HepG2 (cell line): ENCODE measurements around the gene HRC. TPM values are rescaled to one million over a fixed set of nuclear protein-coding genes. Genes with fewer than 3 reads are reported as not detected.
A peak's percentile ranks its signal among the peaks of the same experiment; 100 is the strongest.

ENCODE experiments used
- FOXO1 ChIP-seq: sonication (generic); formaldehyde crosslinking; IDR thresholded peaks from 2 replicates; pipeline ENCODE4 v1.4.0; 2020; ENCODE audit warnings: missing genetic modification reagents
- GABPA ChIP-seq, 2 experiments: IDR thresholded peaks; 2 replicates each; pipeline ENCODE4 v1.6.1; 2011 to 2016; ENCODE audit warnings: low read depth in 2 of 2, low read length in 1 of 2, missing biosample characterization in 1 of 2, missing genetic modification characterization in 1 of 2
- GATAD1 ChIP-seq: IDR thresholded peaks from 2 replicates; pipeline ENCODE4 v1.6.1; 2016; ENCODE audit warnings: missing genetic modification reagents, missing compliant biosample characterization
- KAT8 ChIP-seq: IDR thresholded peaks from 2 replicates; pipeline ENCODE4 v1.6.1; 2016; ENCODE audit warnings: missing genetic modification reagents, missing compliant biosample characterization
- MAX ChIP-seq: IDR thresholded peaks from 2 replicates; pipeline ENCODE4 v1.6.1; 2012; ENCODE audit warnings: inconsistent platforms
- MTA3 ChIP-seq: sonication (generic); formaldehyde crosslinking; IDR thresholded peaks from 2 replicates; pipeline ENCODE4 v1.4.0; 2020; ENCODE audit warnings: missing genetic modification reagents
- MYNN ChIP-seq: sonication (generic); formaldehyde crosslinking; IDR thresholded peaks from 2 replicates; pipeline ENCODE4 v1.4.0; 2020; ENCODE audit warnings: mild to moderate bottlenecking, low read depth, missing genetic modification reagents
- NCOA2 ChIP-seq: sonication (generic); formaldehyde crosslinking; IDR thresholded peaks from 2 replicates; pipeline ENCODE4 v1.8.0; 2022; ENCODE audit warnings: inconsistent platforms
- PAWR ChIP-seq: sonication (generic); formaldehyde crosslinking; IDR thresholded peaks from 2 replicates; pipeline ENCODE4 v1.4.0; 2020; ENCODE audit warnings: missing genetic modification reagents, mild to moderate bottlenecking, borderline replicate concordance
- PHF21A ChIP-seq: sonication (generic); formaldehyde crosslinking; IDR thresholded peaks from 2 replicates; pipeline ENCODE4 v1.5.0; 2020; ENCODE audit warnings: mild to moderate bottlenecking, missing genetic modification reagents
- PHF5A ChIP-seq: IDR thresholded peaks from one replicate; pipeline ENCODE4 v1.6.1; 2018; ENCODE audit warnings: low read depth, missing genetic modification reagents; ENCODE audit not compliant: unreplicated experiment
- PRPF4 ChIP-seq: fragments of 200-400 bp; formaldehyde crosslinking; IDR thresholded peaks from 2 replicates; pipeline ENCODE4 v1.6.1; 2016; ENCODE audit warnings: low read length, low read depth; ENCODE audit not compliant: poor library complexity, severe bottlenecking
- SKIL ChIP-seq: sonication (generic); formaldehyde crosslinking; IDR thresholded peaks from 2 replicates; pipeline ENCODE4 v1.8.0; 2022; ENCODE audit warnings: missing genetic modification reagents, mild to moderate bottlenecking, moderate library complexity, borderline replicate concordance
- SMAD3 ChIP-seq: sonication (generic); formaldehyde crosslinking; IDR thresholded peaks from 2 replicates; pipeline ENCODE4 v1.4.0; 2020; ENCODE audit warnings: missing genetic modification reagents
- SMARCE1 ChIP-seq: fragments of 450-650 bp; IDR thresholded peaks from 2 replicates; pipeline ENCODE4 v1.6.1; 2017; ENCODE audit warnings: borderline replicate concordance
- ZMYM3 ChIP-seq: sonication (generic); formaldehyde crosslinking; IDR thresholded peaks from 2 replicates; pipeline ENCODE4 v1.5.1; 2020; ENCODE audit warnings: mild to moderate bottlenecking, missing genetic modification reagents
- ZNF577 ChIP-seq: sonication (generic); formaldehyde crosslinking; IDR thresholded peaks from 2 replicates; pipeline ENCODE4 v1.4.0; 2020; ENCODE audit warnings: mild to moderate bottlenecking, low read depth, missing genetic modification reagents, borderline replicate concordance
- ZNF589 ChIP-seq: sonication (generic); formaldehyde crosslinking; conservative IDR thresholded peaks from 2 replicates; pipeline ENCODE4 v1.8.0; 2022; ENCODE audit warnings: mild to moderate bottlenecking, moderate library complexity, missing genetic modification reagents
- ZNF720 ChIP-seq: sonication (generic); formaldehyde crosslinking; IDR thresholded peaks from 2 replicates; pipeline ENCODE4 v1.4.0; 2020; ENCODE audit warnings: missing genetic modification reagents
- ZNF766 ChIP-seq: sonication (generic); formaldehyde crosslinking; IDR thresholded peaks from 2 replicates; pipeline ENCODE4 v1.5.0; 2020; ENCODE audit warnings: missing genetic modification reagents, borderline replicate concordance
- ZNF777 ChIP-seq: sonication (generic); formaldehyde crosslinking; IDR thresholded peaks from 2 replicates; pipeline ENCODE4 v1.4.0; 2020; ENCODE audit warnings: missing genetic modification reagents
- polyA plus RNA-seq, 8 experiments: library from polyadenylated mRNA; depleted of rRNA in 3 of 8; stranded (reverse) in 7 of 8; unstranded in 1 of 8; fragments of >200 nt; fragmentation: Illumina TruSeq in 4 of 8; extraction: Trizol in 4 of 8; gene quantifications; 2 replicates each; pipeline versions ENCODE4 v1.2.1 to v1.2.3, GENCODE V29; 2011 to 2016; ENCODE audit warnings: low read depth in 4 of 8, missing spikeins in 1 of 8, mixed read lengths in 1 of 8; ENCODE audit not compliant: insufficient read depth in 1 of 8
- total RNA-seq, 5 experiments: library from RNA; depleted of rRNA; stranded (reverse); fragments of >200 nt; fragmentation: Illumina TruSeq; extraction: Trizol; gene quantifications; 2 replicates each; pipeline ENCODE4 v1.2.3, GENCODE V29; 2016; ENCODE audit warnings: low read depth in 1 of 5
- TF ChIP-seq, protein P1 (sequence below): sonication (generic); formaldehyde crosslinking; IDR thresholded peaks from 2 replicates; pipeline ENCODE4 v1.4.0; 2020; ENCODE audit warnings: mild to moderate bottlenecking, missing genetic modification reagents, borderline replicate concordance
- TF ChIP-seq, protein P2 (sequence below): sonication (generic); formaldehyde crosslinking; IDR thresholded peaks from 2 replicates; pipeline ENCODE4 v1.4.0; 2020; ENCODE audit warnings: missing genetic modification reagents

HRC gene
- total and polyA plus RNA-seq, 2 of the 13 experiments (the other 11 are each of a cell fraction or from before 2014, with no cell fraction given) = 3.6 to 15.4 TPM

DNA sequence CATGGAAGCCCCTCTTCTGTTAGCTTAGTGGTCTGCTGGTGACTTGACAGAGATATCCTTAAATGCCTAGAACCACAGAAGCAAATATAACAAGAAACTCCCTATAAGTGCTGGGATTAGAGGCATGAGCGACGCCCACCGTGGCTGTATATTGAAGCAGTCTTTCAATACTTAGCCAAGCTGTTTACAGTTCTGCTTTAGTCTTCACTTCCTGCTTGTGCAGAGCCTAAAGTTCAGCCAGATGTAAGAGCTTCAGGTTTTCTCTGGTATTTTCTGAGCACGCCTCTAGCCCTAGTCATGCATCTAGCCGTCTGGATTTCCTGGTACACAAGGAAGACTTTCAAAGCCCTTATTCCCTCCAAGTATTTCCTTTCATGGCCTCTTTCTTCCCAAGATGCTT, 30.9 kb upstream of the HRC start (continued):
- TF ChIP-seq SKIL (CRISPR knock-in tag) (no peak), ZNF777 (CRISPR knock-in tag) (no peak), SMAD3 (CRISPR knock-in tag) (no peak), FOXO1 (CRISPR knock-in tag) (peak; percentile 86), GATAD1 (CRISPR knock-in tag) (0 out of 2 replicates have a peak, but pooled peaks have one; percentile 18), PAWR (CRISPR knock-in tag) (no peak), ZNF720 (no peak), ZNF589 (CRISPR knock-in tag) (no peak), PHF5A (CRISPR knock-in tag) (no peak), MTA3 (CRISPR knock-in tag) (no peak), ZNF577 (no peak), MYNN (no peak), NCOA2 (0 out of 2 replicates have a peak, but pooled peaks have one; percentile 23), MAX (peak; percentile 60; the same call in 1 of the 2 replicates), PHF21A (CRISPR knock-in tag) (no peak), SMARCE1 (no peak), KAT8 (CRISPR knock-in tag) (peak; percentile 62), ZMYM3 (CRISPR knock-in tag) (no peak), GABPA (IDR thresholded peaks at IDR 0.05; ENCODE audit: low read depth, low read length) (no peak), GABPA (CRISPR knock-in tag; IDR thresholded peaks at IDR 0.05; ENCODE audit: low read depth) (peak; percentile 55), ZNF766 (CRISPR knock-in tag) (no peak), PRPF4 (no peak)
- TF ChIP-seq, protein P1, sequence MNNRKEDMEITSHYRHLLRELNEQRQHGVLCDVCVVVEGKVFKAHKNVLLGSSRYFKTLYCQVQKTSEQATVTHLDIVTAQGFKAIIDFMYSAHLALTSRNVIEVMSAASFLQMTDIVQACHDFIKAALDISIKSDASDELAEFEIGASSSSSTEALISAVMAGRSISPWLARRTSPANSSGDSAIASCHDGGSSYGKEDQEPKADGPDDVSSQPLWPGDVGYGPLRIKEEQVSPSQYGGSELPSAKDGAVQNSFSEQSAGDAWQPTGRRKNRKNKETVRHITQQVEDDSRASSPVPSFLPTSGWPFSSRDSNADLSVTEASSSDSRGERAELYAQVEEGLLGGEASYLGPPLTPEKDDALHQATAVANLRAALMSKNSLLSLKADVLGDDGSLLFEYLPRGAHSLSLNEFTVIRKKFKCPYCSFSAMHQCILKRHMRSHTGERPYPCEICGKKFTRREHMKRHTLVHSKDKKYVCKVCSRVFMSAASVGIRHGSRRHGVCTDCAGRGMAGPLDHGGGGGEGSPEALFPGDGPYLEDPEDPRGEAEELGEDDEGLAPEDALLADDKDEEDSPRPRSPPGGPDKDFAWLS (CRISPR knock-in tag) = no peak
- TF ChIP-seq, protein P2, sequence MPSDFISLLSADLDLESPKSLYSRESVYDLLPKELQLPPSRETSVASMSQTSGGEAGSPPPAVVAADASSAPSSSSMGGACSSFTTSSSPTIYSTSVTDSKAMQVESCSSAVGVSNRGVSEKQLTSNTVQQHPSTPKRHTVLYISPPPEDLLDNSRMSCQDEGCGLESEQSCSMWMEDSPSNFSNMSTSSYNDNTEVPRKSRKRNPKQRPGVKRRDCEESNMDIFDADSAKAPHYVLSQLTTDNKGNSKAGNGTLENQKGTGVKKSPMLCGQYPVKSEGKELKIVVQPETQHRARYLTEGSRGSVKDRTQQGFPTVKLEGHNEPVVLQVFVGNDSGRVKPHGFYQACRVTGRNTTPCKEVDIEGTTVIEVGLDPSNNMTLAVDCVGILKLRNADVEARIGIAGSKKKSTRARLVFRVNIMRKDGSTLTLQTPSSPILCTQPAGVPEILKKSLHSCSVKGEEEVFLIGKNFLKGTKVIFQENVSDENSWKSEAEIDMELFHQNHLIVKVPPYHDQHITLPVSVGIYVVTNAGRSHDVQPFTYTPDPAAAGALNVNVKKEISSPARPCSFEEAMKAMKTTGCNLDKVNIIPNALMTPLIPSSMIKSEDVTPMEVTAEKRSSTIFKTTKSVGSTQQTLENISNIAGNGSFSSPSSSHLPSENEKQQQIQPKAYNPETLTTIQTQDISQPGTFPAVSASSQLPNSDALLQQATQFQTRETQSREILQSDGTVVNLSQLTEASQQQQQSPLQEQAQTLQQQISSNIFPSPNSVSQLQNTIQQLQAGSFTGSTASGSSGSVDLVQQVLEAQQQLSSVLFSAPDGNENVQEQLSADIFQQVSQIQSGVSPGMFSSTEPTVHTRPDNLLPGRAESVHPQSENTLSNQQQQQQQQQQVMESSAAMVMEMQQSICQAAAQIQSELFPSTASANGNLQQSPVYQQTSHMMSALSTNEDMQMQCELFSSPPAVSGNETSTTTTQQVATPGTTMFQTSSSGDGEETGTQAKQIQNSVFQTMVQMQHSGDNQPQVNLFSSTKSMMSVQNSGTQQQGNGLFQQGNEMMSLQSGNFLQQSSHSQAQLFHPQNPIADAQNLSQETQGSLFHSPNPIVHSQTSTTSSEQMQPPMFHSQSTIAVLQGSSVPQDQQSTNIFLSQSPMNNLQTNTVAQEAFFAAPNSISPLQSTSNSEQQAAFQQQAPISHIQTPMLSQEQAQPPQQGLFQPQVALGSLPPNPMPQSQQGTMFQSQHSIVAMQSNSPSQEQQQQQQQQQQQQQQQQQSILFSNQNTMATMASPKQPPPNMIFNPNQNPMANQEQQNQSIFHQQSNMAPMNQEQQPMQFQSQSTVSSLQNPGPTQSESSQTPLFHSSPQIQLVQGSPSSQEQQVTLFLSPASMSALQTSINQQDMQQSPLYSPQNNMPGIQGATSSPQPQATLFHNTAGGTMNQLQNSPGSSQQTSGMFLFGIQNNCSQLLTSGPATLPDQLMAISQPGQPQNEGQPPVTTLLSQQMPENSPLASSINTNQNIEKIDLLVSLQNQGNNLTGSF (CRISPR knock-in tag) = no peak
